ENCODE data around the gene GFOD1.

- TF ChIP-seq CTCF (IDR thresholded peaks at IDR 0.05) (no peak), POLR2A (IDR thresholded peaks at IDR 0.05) (no peak)
Measured at GRCh38 chr6:13373488-13373886, 113.9 kb downstream of the GFOD1 start.
